Neuron (in vitro differentiated cells): ENCODE data around the gene FGF8.

Experiments used
- H2AFZ ChIP-seq: one replicate; pipeline ENCODE4 v1.6.1; 2013; ENCODE audit warnings: low read depth, mild to moderate bottlenecking, inconsistent platforms, low read length, moderate library complexity
- H3K27me3 ChIP-seq: one replicate; pipeline ENCODE4 v1.6.1; 2013; ENCODE audit warnings: low read length; ENCODE audit not compliant: insufficient read depth
- H3K36me3 ChIP-seq: one replicate; pipeline ENCODE4 v1.6.1; 2013; ENCODE audit warnings: low read length; ENCODE audit not compliant: insufficient read depth
- H3K4me1 ChIP-seq: one replicate; pipeline ENCODE4 v1.6.1; 2013; ENCODE audit warnings: low read length; ENCODE audit not compliant: insufficient read depth
- H3K4me3 ChIP-seq: 2 replicates; pipeline ENCODE4 v1.5.1; 2013; ENCODE audit warnings: mild to moderate bottlenecking, low read length, moderate library complexity
- H3K9me3 ChIP-seq: one replicate; pipeline ENCODE4 v1.6.1; 2013; ENCODE audit warnings: low read length

Gene FGF8

DNA sequence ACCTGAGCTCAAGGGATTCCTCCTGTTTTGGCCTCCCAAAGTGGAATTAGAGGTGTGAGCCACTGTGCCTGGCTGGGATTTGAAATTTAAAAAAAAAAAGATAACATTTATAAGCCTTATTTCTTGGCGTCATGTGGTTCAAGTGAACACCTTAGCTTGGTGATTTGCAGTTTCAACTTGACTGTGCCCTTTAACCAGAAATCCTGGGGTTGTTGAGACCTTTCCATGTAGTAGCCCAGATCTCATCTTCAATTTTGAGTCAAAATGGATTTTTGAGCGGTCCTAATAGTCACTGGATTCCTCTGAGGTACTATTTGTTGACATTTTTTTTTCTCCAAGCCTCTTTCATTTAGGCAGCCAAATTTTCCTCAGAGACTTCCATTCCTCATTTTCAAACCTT is 51.5 kb downstream of the FGF8 start:
- no peak overlapping the region for H2AFZ ChIP-seq
- H3K9me3 ChIP-seq, result no peaks in the 10 kb centered on the region
- peaks cover 69% of the 10 kb centered on the region for H3K27me3 ChIP-seq
- H3K36me3 ChIP-seq, result no peaks in the 10 kb centered on the region
- no peak overlapping the region for H3K4me3 ChIP-seq
- H3K4me1 ChIP-seq, result peaks cover 16% of the 10 kb centered on the region

DNA sequence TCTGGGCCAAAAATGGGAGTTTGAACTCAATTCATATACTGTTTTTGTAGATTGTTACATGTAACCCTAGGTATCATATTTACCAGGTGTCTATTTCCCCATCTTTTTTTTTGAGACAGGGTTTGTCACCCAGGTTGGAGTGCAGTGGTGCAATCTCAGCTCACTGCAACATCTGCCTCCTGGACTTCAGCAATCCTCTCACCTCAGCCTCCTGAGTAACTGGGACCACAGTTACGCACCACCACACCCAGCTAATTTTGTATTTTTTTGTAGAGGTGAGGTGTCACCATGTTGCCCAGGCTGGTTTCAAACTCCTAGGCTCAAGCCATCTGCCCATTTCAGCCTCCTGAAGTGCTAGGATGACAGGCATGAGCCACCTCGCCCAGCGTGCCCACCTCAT is 52.7 kb downstream of the FGF8 start:
- Histone ChIP-seq H3K27me3 (peaks cover 68% of the 10 kb centered on the region), H3K9me3 (no peaks in the 10 kb centered on the region), H3K4me3 (no peak overlapping the region), H3K4me1 (peaks cover 16% of the 10 kb centered on the region), H3K36me3 (no peaks in the 10 kb centered on the region), H2AFZ (no peak overlapping the region)

DNA sequence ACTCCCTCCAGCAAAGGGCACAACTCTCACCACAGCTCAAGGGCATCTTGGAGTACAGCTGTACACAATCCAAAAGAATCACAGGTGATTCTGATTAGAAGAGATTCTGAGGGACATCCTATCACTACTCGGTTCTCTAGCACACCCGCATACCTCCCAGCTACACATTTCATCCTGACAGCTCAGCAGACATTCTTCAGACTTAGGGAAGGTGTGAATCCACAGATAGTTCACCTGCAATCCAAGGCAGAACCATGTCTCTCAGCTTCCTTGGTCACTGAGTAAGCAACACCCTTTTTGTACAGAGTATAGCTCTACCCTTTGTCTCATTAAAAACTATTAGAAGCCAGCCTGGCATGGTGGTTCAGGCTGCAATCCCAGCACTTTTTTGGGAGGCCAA is 54.1 kb downstream of the FGF8 start:
- Histone ChIP-seq H3K9me3 (no peaks in the 10 kb centered on the region), H3K4me1 (peaks cover 16% of the 10 kb centered on the region), H3K27me3 (peaks cover 61% of the 10 kb centered on the region), H3K36me3 (no peaks in the 10 kb centered on the region), H3K4me3 (no peak overlapping the region), H2AFZ (no peak overlapping the region)

DNA sequence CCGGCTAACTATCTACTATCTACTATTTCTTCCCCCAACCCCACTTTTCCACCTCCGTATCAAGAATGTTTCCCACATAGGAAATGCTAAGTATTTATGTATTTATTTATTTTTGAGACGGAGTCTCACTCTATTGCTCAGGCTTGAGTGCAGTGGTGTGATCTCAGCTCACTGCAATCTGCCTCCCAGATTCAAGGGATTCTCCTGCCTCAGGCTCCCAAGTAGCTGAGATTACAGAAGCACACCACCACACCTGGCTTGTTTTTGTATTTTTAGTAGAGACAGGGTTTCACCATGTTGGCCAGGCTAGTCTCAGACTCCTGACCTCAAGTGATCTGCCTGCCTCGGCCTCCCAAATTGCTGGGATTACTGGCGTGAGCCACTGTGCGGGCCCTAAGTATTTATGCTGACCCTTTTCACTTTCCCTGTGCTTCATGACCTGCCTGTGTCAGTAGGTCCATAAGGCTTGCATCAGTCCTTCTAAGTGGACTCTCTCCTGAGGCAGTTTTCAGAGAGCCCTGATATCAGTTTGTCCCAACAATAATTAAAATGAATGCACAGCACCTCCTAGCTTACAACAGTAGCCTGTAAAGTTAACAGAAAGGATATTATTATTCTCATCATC is 55.2 kb downstream of the FGF8 start:
- Histone ChIP-seq H3K27me3 (peaks cover 55% of the 10 kb centered on the region), H3K4me1 (peaks cover 12% of the 10 kb centered on the region), H3K36me3 (no peaks in the 10 kb centered on the region), H3K9me3 (no peaks in the 10 kb centered on the region), H3K4me3 (no peak overlapping the region), H2AFZ (no peak overlapping the region)
